ENCODE results near the gene SLC30A1. TPM values are rescaled to one million over a fixed set of nuclear protein-coding genes. Genes with fewer than 3 reads are reported as not detected.

The SLC30A1 gene
- total and polyA plus RNA-seq, 10 of the 15 experiments (the other 5 are each of a cell fraction or from before 2014, with no cell fraction given): 3.5 to 14.1 (median 8.8) TPM

GRCh38 chr1:211606914-211607753, 28.2 kb upstream of the SLC30A1 start:
- H3K36me3 ChIP-seq (ENCODE audit: control insufficient read depth in 2 of 2, insufficient read depth in 2 of 2, low read length in 1 of 2): no peaks in the 10 kb centered on the region
- in situ Hi-C loops (cut with MboI) (no loop called here), intact Hi-C loops (cut with micrococcal nuclease; ENCODE audit: unreplicated experiment) (no loop called here)
- ChIA-PET RAD21 (ENCODE audit: unreplicated experiment) (interaction anchor here (0.9 to 1.8 kb wide), 2 partner anchors 27 to 28 kb away, joined by 3 to 6 read pairs; partner anchors contain the start of gene SLC30A1), SMC1A (ENCODE audit: uncharacterized antibody, unreplicated experiment) (interaction anchor here (0.6 to 1.8 kb wide), 9 partner anchors 9 to 74 kb away, joined by 3 to 8 read pairs (median 3); no protein-coding TSS in a partner anchor), CTCF (interaction anchor here (0.8 to 1.6 kb wide), 7 partner anchors 12 to 92 kb away, joined by 3 to 5 read pairs (median 3); partner anchors contain the start of gene SLC30A1), POLR2A (interaction anchor here (0.5 to 1.0 kb wide), 6 partner anchors 24 to 428 kb away, joined by 3 to 7 read pairs (median 4); partner anchors contain the start of gene SLC30A1)
- peak overlapping the region; percentile 95 for H2AFZ ChIP-seq (ENCODE audit: control insufficient read depth, low read depth, low read length)
- DNase-seq (ENCODE audit: low read depth, low spot score) (peak; percentile 35), FAIRE-seq (no peak), ATAC-seq (peak; percentile 93)
- peak overlapping the region; percentile 66 for H3K4me3 ChIP-seq
- peak overlapping the region; percentile 66 for H3K9ac ChIP-seq (ENCODE audit: control insufficient read depth, insufficient read depth, low read length)
- H3K27ac ChIP-seq (ENCODE audit: control insufficient read depth, insufficient read depth): peak overlapping the region; percentile 83
- H3K27me3 ChIP-seq (replicated peaks in 1 of 2; ENCODE audit: control insufficient read depth in 2 of 2, insufficient read depth in 2 of 2, low read length in 1 of 2): no peaks in the 10 kb centered on the region
- no peaks in the 10 kb centered on the region for H4K20me1 ChIP-seq (ENCODE audit: control insufficient read depth, insufficient read depth)
- H3K4me2 ChIP-seq (ENCODE audit: control insufficient read depth, insufficient read depth): peak overlapping the region; percentile 91
- 23% methylated on average over 12 of the region's 12 CpGs for WGBS (ENCODE audit: insufficient coverage, insufficient replicate concordance, low lambda C conversion rate, missing lambda C conversion rate)
- H3K4me1 ChIP-seq (ENCODE audit: control insufficient read depth, insufficient read depth, low read length): peaks cover 15% of the 10 kb centered on the region
- no peaks in the 10 kb centered on the region for H3K9me3 ChIP-seq (replicated peaks; ENCODE audit: control insufficient read depth, insufficient read depth, low read length)
- peaks cover 3% of the 10 kb centered on the region for H3K79me2 ChIP-seq (ENCODE audit: control insufficient read depth, insufficient read depth, low read length)
- no TSS peak for BruUV-seq (replicated peaks)
- TF ChIP-seq CREB1 (IDR thresholded peaks at IDR 0.05; ENCODE audit: low read depth): peak; percentile 9; the same call in 1 of the 2 replicates
- 0 out of 2 replicates have a peak, but pooled peaks have one; percentile 31 for TF ChIP-seq IRF4 (IDR thresholded peaks at IDR 0.05; ENCODE audit: low read depth, low read length)
- TF ChIP-seq POLR2A (IDR thresholded peaks at IDR 0.05; ENCODE audit: low read depth, low read length): peak; percentile 50; the same call in 1 of the 2 replicates
- 0 out of 2 replicates have a peak, but pooled peaks have one; percentile 28 for TF ChIP-seq EED (IDR thresholded peaks at IDR 0.05; ENCODE audit: low read depth)
- peak; percentile 90 for TF ChIP-seq SPI1 (IDR thresholded peaks at IDR 0.05; ENCODE audit: borderline replicate concordance, insufficient read depth, low read depth, low read length)
- peak; percentile 56; the same call in 1 of the 2 replicates for TF ChIP-seq TCF12 (IDR thresholded peaks at IDR 0.05; ENCODE audit: low read depth, low read length)
- TF ChIP-seq DPF2 (IDR thresholded peaks at IDR 0.05): no peak
- no peak for TF ChIP-seq RAD51 (IDR thresholded peaks at IDR 0.05)
- no peak for TF ChIP-seq BCL3 (IDR thresholded peaks at IDR 0.05; ENCODE audit: borderline replicate concordance, insufficient read depth, low read depth, low read length, poor library complexity, severe bottlenecking)
- TF ChIP-seq MEF2A (IDR thresholded peaks at IDR 0.05; ENCODE audit: insufficient read depth, low read depth, low read length): 0 out of 2 replicates have a peak, but pooled peaks have one; percentile 5
- TF ChIP-seq GABPA (IDR thresholded peaks at IDR 0.05; ENCODE audit: low read depth): peak; percentile 86
- TF ChIP-seq KAT2A (conservative IDR thresholded peaks at IDR 0.05; ENCODE audit: control insufficient read depth, low read depth, low read length): no peak
- TF ChIP-seq ZNF24 (IDR thresholded peaks at IDR 0.05): no peak
- no peak for TF ChIP-seq CHD4 (IDR thresholded peaks at IDR 0.05)
- peak; percentile 81 for TF ChIP-seq ZBTB40 (IDR thresholded peaks at IDR 0.05; ENCODE audit: borderline replicate concordance)
- TF ChIP-seq SUPT20H (IDR thresholded peaks at IDR 0.05; ENCODE audit: borderline replicate concordance, control insufficient read depth, low read depth, low read length): no peak
- peak; percentile 79 for TF ChIP-seq YY1 (IDR thresholded peaks at IDR 0.05; ENCODE audit: low read depth, low read length)
- TF ChIP-seq TAF1 (IDR thresholded peaks at IDR 0.05; ENCODE audit: borderline replicate concordance, low read depth, low read length): peak; percentile 60; the same call in 1 of the 2 replicates
